BE2C (cell line): ENCODE results near the gene TMEM80.

ENCODE experiments used
- DNase-seq: peaks from one replicate; pipeline ENCODE4 v3.0.0-alpha.2; 2020
- H3K27me3 ChIP-seq: fragments of 250-450 bp; sonication (Bioruptor Pico); 2 replicates; pipeline ENCODE4 v1.5.1; 2020; ENCODE audit warnings: mild to moderate bottlenecking
- H3K36me3 ChIP-seq: fragments of 250-450 bp; sonication (Bioruptor Pico); 2 replicates; pipeline ENCODE4 v1.5.1; 2020; ENCODE audit warnings: mild to moderate bottlenecking
- H3K4me1 ChIP-seq: fragments of 250-450 bp; sonication (Bioruptor Pico); 2 replicates; pipeline ENCODE4 v1.5.1; 2020
- H3K4me3 ChIP-seq: 2 replicates; pipeline ENCODE4 v1.5.1; 2011; ENCODE audit warnings: low read depth, low read length
- H3K9me3 ChIP-seq: fragments of 250-450 bp; sonication (Bioruptor Pico); 2 replicates; pipeline ENCODE4 v1.5.1; 2020
- CTCF ChIP-seq: IDR thresholded peaks from 2 replicates; pipeline ENCODE4 v1.5.1; 2012; ENCODE audit warnings: mild to moderate bottlenecking, low read depth, low read length

Gene TMEM80

GRCh38 chr11:742571-743201 is 47.1 kb downstream of the TMEM80 start:
- Histone ChIP-seq H3K27me3 (no peaks in the 10 kb centered on the region), H3K4me3 (no peak overlapping the region), H3K36me3 (no peaks in the 10 kb centered on the region; the same call in 1 of the 2 replicates), H3K9me3 (no peaks in the 10 kb centered on the region), H3K4me1 (no peaks in the 10 kb centered on the region)
- no peak for DNase-seq
- no peak for TF ChIP-seq CTCF

DNA sequence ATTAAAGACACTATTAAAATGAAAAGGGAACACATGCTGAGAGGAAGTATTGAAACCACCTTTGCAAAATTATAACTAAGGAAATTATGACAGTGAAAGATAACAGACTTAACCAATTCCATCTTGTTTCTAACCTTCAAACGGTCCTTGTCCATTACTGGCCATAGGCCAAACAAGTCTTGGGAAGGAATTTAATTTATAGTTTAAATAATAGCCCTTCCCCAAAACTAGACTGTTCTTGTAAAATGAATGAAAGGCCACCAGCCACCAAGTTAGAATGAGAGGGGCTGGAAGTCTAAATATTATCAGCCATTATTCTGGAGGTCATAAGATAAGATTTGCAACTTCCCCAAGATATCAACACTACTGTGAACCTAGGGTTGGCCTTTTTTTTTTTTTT is 49.8 kb downstream of the TMEM80 start:
- no peak overlapping the region for H3K4me3 ChIP-seq
- no peaks in the 10 kb centered on the region for H3K9me3 ChIP-seq
- no peak for TF ChIP-seq CTCF
- H3K4me1 ChIP-seq = no peaks in the 10 kb centered on the region
- no peak for DNase-seq
- H3K36me3 ChIP-seq = no peaks in the 10 kb centered on the region; the same call in 1 of the 2 replicates
- H3K27me3 ChIP-seq = no peaks in the 10 kb centered on the region

DNA sequence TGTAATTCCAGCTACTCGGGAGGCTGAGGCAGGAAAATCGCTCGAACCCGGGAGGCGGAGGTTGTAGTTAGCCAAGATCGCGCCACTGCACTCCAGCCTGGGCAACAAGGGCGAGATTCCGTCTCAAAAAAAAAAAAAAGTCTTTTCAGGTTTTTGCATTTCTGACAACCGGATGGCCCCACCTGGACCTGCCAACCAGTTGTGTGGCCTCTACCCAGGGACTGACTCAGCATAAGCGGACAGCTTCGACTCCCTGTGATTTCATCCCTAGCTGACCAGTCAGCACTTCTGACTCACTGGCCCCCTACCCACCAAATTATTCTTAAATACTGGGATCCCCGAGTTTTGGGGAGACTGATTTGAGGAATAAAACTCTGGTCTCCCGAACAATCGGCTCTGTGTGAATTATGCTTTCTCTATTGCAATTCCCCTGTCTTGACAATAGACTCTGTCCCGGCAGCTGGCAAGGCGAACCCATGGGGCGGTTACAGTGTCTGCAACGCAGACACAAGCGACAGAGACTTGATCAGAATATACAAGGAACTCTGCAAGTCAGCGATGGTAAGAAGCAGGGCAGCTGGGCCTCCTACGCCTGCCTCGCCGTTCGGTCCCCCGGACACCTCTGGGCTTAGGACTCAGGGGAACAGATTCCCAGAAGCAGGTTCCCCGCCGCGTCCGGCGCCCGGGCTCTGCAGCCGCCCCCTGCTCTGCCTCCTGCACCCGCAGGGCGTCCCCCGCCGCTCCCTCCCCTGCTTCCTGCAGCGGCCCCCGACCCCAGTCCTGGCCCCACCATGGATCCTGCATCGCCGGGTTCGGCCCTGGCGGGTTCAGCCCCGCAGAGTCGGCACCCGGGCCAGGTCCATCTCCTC is 50.9 kb downstream of the TMEM80 start:
- peak overlapping the region; percentile 61 for H3K4me3 ChIP-seq
- no peaks in the 10 kb centered on the region for H3K27me3 ChIP-seq
- no peaks in the 10 kb centered on the region for H3K9me3 ChIP-seq
- no peak for TF ChIP-seq CTCF
- peak; percentile 32 for DNase-seq
- no peaks in the 10 kb centered on the region for H3K4me1 ChIP-seq
- no peaks in the 10 kb centered on the region; the same call in 1 of the 2 replicates for H3K36me3 ChIP-seq

GRCh38 chr11:747158-748006 is 51.8 kb downstream of the TMEM80 start, which contains the start of gene TALDO1:
Gene TALDO1 (plus strand): TSS chr11:747464. CDS start chr11:747482, 18 bp downstream.
- no peaks in the 10 kb centered on the region for H3K9me3 ChIP-seq
- no peaks in the 10 kb centered on the region for H3K27me3 ChIP-seq
- H3K4me3 ChIP-seq = peak within 1 kb of the TSS; percentile 71
- H3K4me1 ChIP-seq = no peaks in the 10 kb centered on the region
- TF ChIP-seq CTCF = no peak
- H3K36me3 ChIP-seq = no peaks in the 10 kb centered on the region; the same call in 1 of the 2 replicates
- DNase-seq = peak; percentile 91

- no peaks in the 10 kb centered on the region for H3K27me3 ChIP-seq
- TF ChIP-seq CTCF = no peak
- H3K36me3 ChIP-seq = no peaks in the 10 kb centered on the region; the same call in 1 of the 2 replicates
- peak overlapping the region; percentile 71 for H3K4me3 ChIP-seq
- no peak for DNase-seq
- no peaks in the 10 kb centered on the region for H3K9me3 ChIP-seq
- H3K4me1 ChIP-seq = no peaks in the 10 kb centered on the region
These were observed 52.4 kb downstream of the TMEM80 start for GRCh38 chr11:748007-748359.
